Common myeloid progenitor, CD34-positive (primary cell): ENCODE data around the gene PBXIP1.
"Not testable (repeated sequence)": the region's sequence is repeated elsewhere in the genome, so short reads cannot be mapped to it uniquely, and the experiment has no call there.

Source experiments
- CTCF ChIA-PET: fragments of 350-600 bp; sonication (Branson Sonifier 250); formaldehyde crosslinking; loops from one replicate; lab custom pipeline; 2021; ENCODE audit warnings: antibody characterized with exemption; lab: Charles Lee
- POLR2A ChIA-PET: fragments of 350-600 bp; sonication (Branson Sonifier 250); formaldehyde crosslinking; loops from one replicate; lab custom pipeline; 2021; ENCODE audit warnings: antibody characterized with exemption; lab: Charles Lee
- DNase-seq, 3 donors: peaks; one replicate each; pipeline versions ENCODE4 v3.0.0 to v3.0.0-alpha.2; 2013
- H3K27ac ChIP-seq, 2 experiments: 1 replicate in 1 of 2; 2 replicates in 1 of 2; pipeline ENCODE4 v1.7.0; 2013; ENCODE audit warnings: inconsistent platforms in 2 of 2, low read length in 2 of 2, mild to moderate bottlenecking in 2 of 2, low read depth in 1 of 2, moderate library complexity in 1 of 2; ENCODE audit not compliant: severe bottlenecking in 2 of 2, insufficient read depth in 1 of 2, poor library complexity in 1 of 2
- H3K27me3 ChIP-seq, 5 experiments: replicated peaks in 2 of 5; 1 replicate in 3 of 5; 2 replicates in 2 of 5; pipeline versions ENCODE4 v1.6.1 to v1.7.0; 2013; ENCODE audit warnings: low read length in 4 of 5, mild to moderate bottlenecking in 2 of 5, moderate library complexity in 2 of 5, inconsistent platforms in 1 of 5; ENCODE audit not compliant: insufficient read depth in 5 of 5, control insufficient read depth in 4 of 5
- H3K36me3 ChIP-seq, 4 experiments: 1 replicate in 2 of 4; 2 replicates in 2 of 4; pipeline versions ENCODE4 v1.6.1 to v1.7.0; 2013; ENCODE audit warnings: low read length in 3 of 4, control low read depth in 1 of 4, mild to moderate bottlenecking in 1 of 4; ENCODE audit not compliant: control insufficient read depth in 4 of 4, insufficient read depth in 4 of 4
- H3K4me1 ChIP-seq, 4 experiments: 1 replicate in 3 of 4; 2 replicates in 1 of 4; pipeline versions ENCODE4 v1.6.1 to v1.7.1; 2013; ENCODE audit warnings: low read length in 3 of 4, mild to moderate bottlenecking in 3 of 4, control low read depth in 1 of 4, inconsistent platforms in 1 of 4, moderate library complexity in 1 of 4; ENCODE audit not compliant: control insufficient read depth in 4 of 4, insufficient read depth in 4 of 4; ENCODE audit errors: control extremely low read depth in 1 of 4
- H3K4me3 ChIP-seq, 7 experiments: 1 replicate in 4 of 7; 2 replicates in 3 of 7; pipeline versions ENCODE4 v1.5.1 to v1.7.0; 2013; ENCODE audit warnings: mild to moderate bottlenecking in 7 of 7, low read length in 6 of 7, moderate library complexity in 6 of 7, inconsistent platforms in 2 of 7, low read depth in 2 of 7, control low read depth in 1 of 7; ENCODE audit not compliant: insufficient read depth in 4 of 7, control insufficient read depth in 1 of 7; ENCODE audit errors: extremely low read depth in 1 of 7
- H3K9me3 ChIP-seq, 5 experiments: 1 replicate in 4 of 5; 2 replicates in 1 of 5; pipeline versions ENCODE4 v1.6.1 to v1.7.1; 2013; ENCODE audit warnings: low read length in 4 of 5, mild to moderate bottlenecking in 2 of 5, inconsistent platforms in 1 of 5, low read depth in 1 of 5, moderate library complexity in 1 of 5; ENCODE audit not compliant: control insufficient read depth in 4 of 5, insufficient read depth in 2 of 5; ENCODE audit errors: control extremely low read depth in 1 of 5
- WGBS: methylation state at CpG from one replicate; pipeline ENCODE4 v1.1.5; 2013; ENCODE audit not compliant: insufficient coverage; 5-methylcytosine and 5-hydroxymethylcytosine counted together

The PBXIP1 gene

DNA sequence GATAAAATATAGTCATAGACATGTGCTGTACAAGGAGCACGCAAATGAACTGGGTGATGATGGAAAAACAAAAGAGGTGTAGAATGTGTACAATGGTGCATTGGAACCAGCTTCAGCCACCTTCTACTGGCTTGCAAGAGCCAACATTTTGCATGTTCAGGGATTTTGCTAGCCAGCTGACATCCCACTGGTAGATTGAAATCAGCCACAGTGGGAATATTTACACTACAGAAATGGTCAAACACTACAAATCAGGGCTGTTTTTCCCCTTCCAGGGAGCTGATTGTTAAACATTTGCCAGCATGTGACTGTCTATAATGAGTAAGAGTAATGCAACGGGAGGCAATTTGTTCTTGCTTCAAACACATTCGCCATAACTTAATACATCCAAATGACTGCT lies 42.6 kb downstream of the PBXIP1 start:
- Histone ChIP-seq H3K27ac (no peak overlapping the region), H3K36me3 (no peaks in the 10 kb centered on the region), H3K27me3 (no peaks in the 10 kb centered on the region), H3K4me3 (no peak overlapping the region), H3K4me1 (no peaks in the 10 kb centered on the region), H3K9me3 (peaks cover 0 to 10% (median 2%) of the 10 kb centered on the region in 5 experiments)
- no peak for DNase-seq
- POLR2A ChIA-PET: no interaction called here
- CTCF ChIA-PET: interaction anchor here (1.3 to 1.4 kb wide), 2 partner anchors 11 to 103 kb away, joined by 3 read pairs; no protein-coding TSS in a partner anchor
- no CpG with 5 or more reads among the region's 3 CpGs for WGBS

DNA sequence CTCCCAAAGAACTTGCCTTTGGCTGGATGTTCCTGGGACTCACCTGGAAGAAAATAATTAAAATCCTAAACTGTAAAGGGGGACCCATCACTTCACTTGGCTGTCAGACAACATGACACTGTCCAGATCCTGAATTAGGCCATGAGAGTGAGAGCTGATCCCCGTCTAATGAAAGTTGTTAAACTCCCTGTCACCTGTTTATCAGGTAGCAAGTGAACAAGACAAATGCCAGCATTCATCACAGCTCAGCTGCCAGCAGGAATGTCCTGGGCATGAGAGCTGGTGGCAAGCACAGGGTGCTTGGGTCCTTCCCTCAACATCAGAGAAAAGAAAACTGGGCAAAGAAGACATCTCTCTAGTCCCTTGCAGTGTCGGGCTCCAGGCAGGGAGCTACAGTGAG lies 43.1 kb downstream of the PBXIP1 start:
- Histone ChIP-seq H3K4me1 (no peaks in the 10 kb centered on the region), H3K4me3 (no peak overlapping the region), H3K27ac (no peak overlapping the region), H3K36me3 (no peaks in the 10 kb centered on the region), H3K9me3 (peaks cover 0 to 13% (median 2%) of the 10 kb centered on the region in 5 experiments), H3K27me3 (no peaks in the 10 kb centered on the region)
- ChIA-PET CTCF (interaction anchor here (0.8 to 1.4 kb wide), 4 partner anchors 11 to 148 kb away, joined by 3 read pairs; no protein-coding TSS in a partner anchor), POLR2A (no interaction called here)
- 83% methylated on average over 1 of the region's 2 CpGs for WGBS
- no peak for DNase-seq

DNA sequence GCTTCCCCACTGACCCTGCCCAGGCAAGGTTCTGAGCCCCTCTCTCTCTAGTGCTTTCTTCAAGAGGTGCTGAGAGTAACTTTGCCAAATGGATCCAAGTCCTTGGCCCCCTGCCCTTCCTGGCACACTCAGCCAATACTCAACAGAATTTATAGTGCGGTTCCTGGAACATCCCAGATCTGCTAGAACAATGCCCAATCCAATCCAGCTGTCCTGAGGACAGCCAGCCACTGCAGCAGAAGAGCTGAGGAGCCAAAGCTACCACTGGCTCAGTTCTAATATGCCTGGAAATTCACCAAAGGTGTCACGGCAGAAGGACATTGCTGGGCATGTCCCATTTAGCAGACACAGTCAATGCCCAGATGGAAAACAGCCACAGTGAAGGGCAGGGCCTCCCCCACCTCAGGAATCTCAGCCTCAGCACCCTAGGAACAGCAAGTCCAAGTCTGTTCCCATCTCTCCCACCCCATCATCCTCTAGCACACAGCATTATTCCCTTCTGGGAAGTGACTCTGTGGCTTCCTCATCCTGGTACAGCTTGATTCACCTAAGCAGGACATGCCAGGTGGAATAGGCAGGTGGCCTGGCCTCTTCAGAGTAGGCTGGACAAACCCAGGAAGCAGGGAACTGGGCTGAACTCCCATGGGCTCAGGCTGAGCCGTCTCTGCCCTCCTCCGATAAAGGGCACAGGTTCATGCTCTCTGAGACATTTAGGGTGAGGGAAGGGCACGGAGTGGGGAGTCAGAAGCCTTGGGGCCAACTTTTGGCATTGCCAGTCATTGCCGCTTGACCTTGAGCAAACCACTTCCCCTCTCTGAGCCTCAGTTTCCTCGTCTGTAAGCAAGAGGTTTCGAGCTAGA lies 44.0 kb downstream of the PBXIP1 start:
- ChIA-PET POLR2A (no interaction called here), CTCF (interaction anchor here (0.8 to 1.4 kb wide), 3 partner anchors 104 to 149 kb away, joined by 3 read pairs; no protein-coding TSS in a partner anchor)
- DNase-seq: no peak
- Histone ChIP-seq H3K4me1 (no peaks in the 10 kb centered on the region), H3K4me3 (no peak overlapping the region), H3K27me3 (no peaks in the 10 kb centered on the region), H3K36me3 (no peaks in the 10 kb centered on the region), H3K9me3 (peaks cover 0 to 14% (median 2%) of the 10 kb centered on the region in 5 experiments), H3K27ac (no peak overlapping the region)
- WGBS: 97% methylated on average over 7 of the region's 8 CpGs

DNA sequence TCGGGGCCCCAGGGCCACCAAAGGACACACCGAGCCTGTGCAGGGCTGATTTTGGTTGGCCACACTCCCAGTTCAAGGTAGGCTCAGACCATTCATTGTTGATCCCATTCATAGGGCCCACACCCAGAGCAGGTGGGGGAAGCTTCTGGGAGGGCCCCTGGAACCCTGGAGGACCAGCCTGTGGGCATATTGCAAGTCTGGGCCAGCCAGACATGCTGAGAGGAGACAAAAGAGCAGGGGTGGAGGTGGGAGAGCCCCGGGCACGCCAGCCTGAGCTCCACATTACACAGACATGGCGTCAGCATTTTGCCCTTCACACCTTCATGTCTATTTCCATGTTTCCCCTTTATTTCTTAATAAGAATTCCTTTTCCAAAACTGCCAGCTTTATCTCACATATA lies 45.0 kb downstream of the PBXIP1 start:
- no peaks in the 10 kb centered on the region for H3K36me3 ChIP-seq
- DNase-seq: no peak
- POLR2A ChIA-PET: no interaction called here

DNA sequence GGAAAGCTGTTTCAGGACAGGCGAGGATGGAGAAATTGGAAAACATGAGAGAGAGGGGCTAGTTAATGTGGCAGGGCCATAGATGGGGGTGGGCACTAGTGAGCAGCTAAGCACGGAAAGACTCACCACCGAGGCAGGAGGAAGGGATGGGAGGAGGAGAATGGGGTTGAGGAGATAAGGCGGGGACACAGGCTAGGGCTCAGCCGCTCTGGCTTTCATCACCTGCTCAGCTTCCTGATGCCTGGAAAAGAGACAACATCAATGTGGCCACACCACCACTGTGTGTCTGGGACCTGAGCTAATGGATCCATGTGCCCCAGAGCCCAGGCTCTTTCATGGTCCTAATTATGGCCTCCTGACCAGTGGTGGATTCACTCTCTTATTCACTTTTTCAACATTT lies 47.0 kb downstream of the PBXIP1 start:
- WGBS: 100% methylated on average over 1 of the region's 5 CpGs
- CTCF ChIA-PET: interaction anchor here (0.6 kb wide), 1 partner anchor 31 kb away, joined by 3 read pairs; no protein-coding TSS in a partner anchor

More for the DNA sequence above, 45.0 kb downstream of the PBXIP1 start:
- no peaks in the 10 kb centered on the region for H3K4me1 ChIP-seq
- H3K9me3 ChIP-seq: peaks cover 0 to 11% (median 0%) of the 10 kb centered on the region in 5 experiments
- CTCF ChIA-PET: no interaction called here
- 100% methylated on average over 1 of the region's 5 CpGs for WGBS
- H3K4me3 ChIP-seq: no peak overlapping the region
- H3K27me3 ChIP-seq: no peaks in the 10 kb centered on the region
- no peak overlapping the region for H3K27ac ChIP-seq

DNA sequence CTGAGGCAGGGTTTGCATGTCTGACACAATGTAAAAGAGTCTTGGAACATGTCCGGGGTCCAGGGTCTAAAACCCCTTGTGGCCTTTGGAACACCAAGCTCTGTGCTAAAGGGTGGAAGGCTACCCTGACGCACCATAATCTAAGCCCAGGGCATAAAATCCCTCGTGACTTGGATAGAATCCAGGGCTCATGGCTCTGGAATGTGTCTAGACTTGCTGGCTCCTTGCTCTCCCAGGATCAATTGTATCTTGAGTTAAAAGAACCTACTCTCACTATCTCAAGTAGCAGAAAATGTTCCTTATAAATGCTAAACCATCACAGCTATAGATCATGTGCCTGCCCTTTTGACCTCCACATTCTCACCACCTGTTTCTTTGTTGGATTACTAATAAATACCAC lies 47.8 kb downstream of the PBXIP1 start:
- DNase-seq, H3K4me1 ChIP-seq, POLR2A ChIA-PET, H3K4me3 ChIP-seq, H3K27me3 ChIP-seq, CTCF ChIA-PET, H3K27ac ChIP-seq, H3K36me3 ChIP-seq: not testable (repeated sequence)
- peaks cover 0 to 11% (median 0%) of the 10 kb centered on the region in 5 experiments for H3K9me3 ChIP-seq
- 100% methylated on average over 2 of the region's 3 CpGs for WGBS

More for the DNA sequence above, 47.0 kb downstream of the PBXIP1 start:
- Histone ChIP-seq H3K4me1 (no peaks in the 10 kb centered on the region), H3K36me3 (no peaks in the 10 kb centered on the region), H3K27me3 (no peaks in the 10 kb centered on the region), H3K4me3 (no peak overlapping the region), H3K9me3 (peaks cover 0 to 11% (median 0%) of the 10 kb centered on the region in 5 experiments), H3K27ac (no peak overlapping the region)
- no peak for DNase-seq
- POLR2A ChIA-PET: no interaction called here

DNA sequence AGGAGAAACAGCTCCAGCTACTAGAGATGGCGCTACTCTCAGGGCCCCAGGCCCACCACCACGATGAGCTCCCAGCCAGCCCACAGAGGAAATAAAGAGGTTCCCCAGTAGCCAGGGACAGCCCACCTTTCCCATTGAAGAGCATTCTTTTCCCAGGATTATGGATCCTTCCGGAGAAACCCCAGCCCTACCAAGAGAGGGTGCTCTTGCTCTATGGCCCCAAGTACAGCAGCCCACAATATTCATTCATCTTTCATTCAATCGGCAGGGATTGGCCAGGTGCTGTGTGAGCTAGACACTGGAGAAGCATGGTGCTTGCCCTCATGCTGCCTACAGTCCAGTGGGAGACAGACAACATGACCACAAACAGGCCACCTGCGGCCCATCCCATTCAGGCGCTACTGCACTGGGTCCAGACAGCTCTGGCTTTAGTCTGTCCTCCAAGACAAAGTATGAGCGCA lies 49.2 kb downstream of the PBXIP1 start:
- peaks cover 0 to 11% (median 0%) of the 10 kb centered on the region in 5 experiments for H3K9me3 ChIP-seq
- WGBS: 82% methylated on average over 6 of the region's 7 CpGs
- no peaks in the 10 kb centered on the region for H3K36me3 ChIP-seq
- no peaks in the 10 kb centered on the region for H3K4me1 ChIP-seq
- no peak overlapping the region for H3K4me3 ChIP-seq
- ChIA-PET CTCF (interaction anchor here (1.0 to 1.7 kb wide), 7 partner anchors 12 to 154 kb away, joined by 3 to 8 read pairs (median 3); partner anchors contain the start of gene LENEP), POLR2A (no interaction called here)
- H3K27ac ChIP-seq: no peak overlapping the region
- no peak for DNase-seq
- no peaks in the 10 kb centered on the region for H3K27me3 ChIP-seq
